ENCODE measurements around the gene NAPG. TPM values are rescaled to one million over a fixed set of nuclear protein-coding genes. Genes with fewer than 3 reads are reported as not detected.

The NAPG gene
- total and polyA plus RNA-seq, 10 of the 15 experiments (the other 5 are each of a cell fraction or from before 2014, with no cell fraction given), result 20.5 to 34.8 (median 24.0) TPM

- no peak for TF ChIP-seq CEBPZ (IDR thresholded peaks at IDR 0.05; ENCODE audit: low read depth, low read length)
- TF ChIP-seq HDGF (IDR thresholded peaks at IDR 0.05), result peak; percentile 90
- no peak for TF ChIP-seq GABPA (IDR thresholded peaks at IDR 0.05; ENCODE audit: low read depth)
- 0 out of 2 replicates have a peak, but pooled peaks have one; percentile 37 for TF ChIP-seq YY1 (IDR thresholded peaks at IDR 0.05; ENCODE audit: low read depth, low read length)
- TF ChIP-seq SUZ12 (IDR thresholded peaks at IDR 0.05; ENCODE audit: unreplicated experiment), result no peak
- peak; percentile 73 for TF ChIP-seq MEF2B (IDR thresholded peaks at IDR 0.05; ENCODE audit: partially characterized antibody, poor library complexity, severe bottlenecking)
- no peak for TF ChIP-seq NR2C2 (IDR thresholded peaks at IDR 0.05; ENCODE audit: borderline replicate concordance, control insufficient read depth, insufficient read length, low read depth)
- 0 out of 2 replicates have a peak, but pooled peaks have one; percentile 53 for TF ChIP-seq IRF4 (IDR thresholded peaks at IDR 0.05; ENCODE audit: low read depth, low read length)
- no peak for TF ChIP-seq STAT3 (IDR thresholded peaks at IDR 0.05; ENCODE audit: low read depth, low read length)
- no peak for TF ChIP-seq NR2C1 (IDR thresholded peaks at IDR 0.05)
- no peak for TF ChIP-seq MTA2 (IDR thresholded peaks at IDR 0.05; ENCODE audit: low read depth)
- TF ChIP-seq GATAD2B (conservative IDR thresholded peaks at IDR 0.05; ENCODE audit: low read depth), result 0 out of 2 replicates have a peak, but pooled peaks have one; percentile 23
- TF ChIP-seq NKRF (conservative IDR thresholded peaks at IDR 0.05), result no peak
- 0 out of 2 replicates have a peak, but pooled peaks have one; percentile 51 for TF ChIP-seq POLR2AphosphoS5 (IDR thresholded peaks at IDR 0.05; ENCODE audit: low read length)
- TF ChIP-seq SPI1 (IDR thresholded peaks at IDR 0.05; ENCODE audit: borderline replicate concordance, insufficient read depth, low read depth, low read length), result 0 out of 2 replicates have a peak, but pooled peaks have one; percentile 7
- TF ChIP-seq HCFC1 (IDR thresholded peaks at IDR 0.05; ENCODE audit: low read length), result no peak
Measured at GRCh38 chr18:10559553-10560451, 34.0 kb downstream of the NAPG start (continued).

Measured in GM12878 (cell line).